ENCODE measurements around the gene TBXAS1. TPM values are rescaled to one million over a fixed set of nuclear protein-coding genes. Genes with fewer than 3 reads are reported as not detected.

The TBXAS1 gene
- total RNA-seq, 2 experiments from 2014 or later, result 0.86 TPM; not detected in 1

GRCh38 chr7:139813151-139813550, 15.9 kb upstream of the TBXAS1 start:
- ChIA-PET CTCF (ENCODE audit: unreplicated experiment) (no interaction called here), POLR2A (no interaction called here)
- TF ChIP-seq CTCF (conservative IDR thresholded peaks at IDR 0.05; ENCODE audit: low read length), result no peak
- TF ChIP-seq EZH2phosphoT487 (IDR thresholded peaks at IDR 0.05; ENCODE audit: borderline replicate concordance, low read depth, low read length), result no peak
- Histone ChIP-seq H3K4me2 (ENCODE audit: low read length) (no peak overlapping the region), H3K4me1 (ENCODE audit: insufficient read depth, low read length, poor library complexity, severe bottlenecking) (no peaks in the 10 kb centered on the region), H3K9me2 (ENCODE audit: insufficient read depth, low read length) (no peaks in the 10 kb centered on the region), H4K20me1 (ENCODE audit: insufficient read depth, low read length) (no peaks in the 10 kb centered on the region), H3K9me3 (ENCODE audit: low read length) (no peaks in the 10 kb centered on the region), H2AFZ (ENCODE audit: low read length) (no peak overlapping the region), H3K4me3 (ENCODE audit: low read depth, low read length, poor library complexity, severe bottlenecking) (no peak overlapping the region), H3K36me3 (ENCODE audit: insufficient read depth, low read length) (no peaks in the 10 kb centered on the region), H3K27ac (ENCODE audit: low read depth, low read length, poor library complexity, severe bottlenecking) (no peak overlapping the region), H3K79me2 (ENCODE audit: insufficient read depth, low read depth, low read length) (no peaks in the 10 kb centered on the region)
- intact Hi-C loops (cut with micrococcal nuclease; ENCODE audit: unreplicated experiment), result no loop called here
- no TSS peak for BruUV-seq (replicated peaks)
- no peak for DNase-seq (ENCODE audit: low spot score)

DNA sequence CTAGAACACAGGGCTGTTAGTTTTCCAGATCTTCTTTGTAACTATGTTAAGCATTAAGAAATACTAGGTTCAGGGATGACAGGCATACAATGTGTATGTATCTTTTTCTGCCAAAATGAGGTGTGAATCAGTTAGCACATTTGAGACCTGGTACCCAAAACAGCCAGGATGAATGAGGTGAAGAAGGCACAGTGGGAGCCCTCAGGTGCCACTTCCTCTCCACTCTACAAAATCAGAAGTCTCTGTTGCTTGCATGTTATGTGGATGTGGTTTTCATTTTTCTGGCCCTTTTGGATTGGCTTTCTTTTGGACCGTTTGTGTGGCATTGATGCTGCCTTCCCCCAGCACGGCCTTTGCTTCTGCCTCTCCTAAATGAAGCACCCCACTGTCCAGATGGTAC, 15.4 kb upstream of the TBXAS1 start:
- no peak for DNase-seq (ENCODE audit: low spot score)
- H4K20me1 ChIP-seq (ENCODE audit: insufficient read depth, low read length), result no peaks in the 10 kb centered on the region
- no peaks in the 10 kb centered on the region for H3K9me2 ChIP-seq (ENCODE audit: insufficient read depth, low read length)
- ChIA-PET POLR2A (no interaction called here), CTCF (ENCODE audit: unreplicated experiment) (no interaction called here)
- H3K27ac ChIP-seq (ENCODE audit: low read depth, low read length, poor library complexity, severe bottlenecking), result no peak overlapping the region
- no peaks in the 10 kb centered on the region for H3K79me2 ChIP-seq (ENCODE audit: insufficient read depth, low read depth, low read length)
- intact Hi-C loops (cut with micrococcal nuclease; ENCODE audit: unreplicated experiment), result no loop called here
- H3K36me3 ChIP-seq (ENCODE audit: insufficient read depth, low read length), result no peaks in the 10 kb centered on the region
- H3K4me3 ChIP-seq (ENCODE audit: low read depth, low read length, poor library complexity, severe bottlenecking), result no peak overlapping the region
- no peak overlapping the region for H3K4me2 ChIP-seq (ENCODE audit: low read length)
- no peak for TF ChIP-seq EZH2phosphoT487 (IDR thresholded peaks at IDR 0.05; ENCODE audit: borderline replicate concordance, low read depth, low read length)
- no peak for TF ChIP-seq CTCF (conservative IDR thresholded peaks at IDR 0.05; ENCODE audit: low read length)
- BruUV-seq (replicated peaks), result no TSS peak
- H2AFZ ChIP-seq (ENCODE audit: low read length), result no peak overlapping the region
- H3K4me1 ChIP-seq (ENCODE audit: insufficient read depth, low read length, poor library complexity, severe bottlenecking), result no peaks in the 10 kb centered on the region
- no peaks in the 10 kb centered on the region for H3K9me3 ChIP-seq (ENCODE audit: low read length)

- H3K36me3 ChIP-seq (ENCODE audit: insufficient read depth, low read length), result no peaks in the 10 kb centered on the region
- intact Hi-C loops (cut with micrococcal nuclease; ENCODE audit: unreplicated experiment), result no loop called here
- H3K27ac ChIP-seq (ENCODE audit: low read depth, low read length, poor library complexity, severe bottlenecking), result no peak overlapping the region
- no peaks in the 10 kb centered on the region for H4K20me1 ChIP-seq (ENCODE audit: insufficient read depth, low read length)
- no peak overlapping the region for H3K4me3 ChIP-seq (ENCODE audit: low read depth, low read length, poor library complexity, severe bottlenecking)
- H3K79me2 ChIP-seq (ENCODE audit: insufficient read depth, low read depth, low read length), result no peaks in the 10 kb centered on the region
- TF ChIP-seq CTCF (conservative IDR thresholded peaks at IDR 0.05; ENCODE audit: low read length) (no peak), EZH2phosphoT487 (IDR thresholded peaks at IDR 0.05; ENCODE audit: borderline replicate concordance, low read depth, low read length) (no peak)
- CTCF ChIA-PET (ENCODE audit: unreplicated experiment), result interaction anchor here (0.6 kb wide), 1 partner anchor 71 kb away, joined by 3 read pairs; no protein-coding TSS in a partner anchor
- H3K9me2 ChIP-seq (ENCODE audit: insufficient read depth, low read length), result no peaks in the 10 kb centered on the region
- POLR2A ChIA-PET, result interaction anchor here (0.7 kb wide), 1 partner anchor 170 kb away, joined by 5 read pairs; no protein-coding TSS in a partner anchor
- DNase-seq (ENCODE audit: low spot score), result no peak
- H3K9me3 ChIP-seq (ENCODE audit: low read length), result no peaks in the 10 kb centered on the region
- no peak overlapping the region for H3K4me2 ChIP-seq (ENCODE audit: low read length)
- H3K4me1 ChIP-seq (ENCODE audit: insufficient read depth, low read length, poor library complexity, severe bottlenecking), result no peaks in the 10 kb centered on the region
- no TSS peak for BruUV-seq (replicated peaks)
- H2AFZ ChIP-seq (ENCODE audit: low read length), result no peak overlapping the region
Measured at GRCh38 chr7:139817249-139817648, 11.8 kb upstream of the TBXAS1 start.
